Duodenal mucosa (tissue), 2 donors: Measurements from ENCODE around the gene LRFN4.

Experiments
- H3K27ac ChIP-seq: one replicate; pipeline ENCODE4 v1.7.0; 2013; ENCODE audit warnings: low read depth, low read length
- H3K27me3 ChIP-seq, 2 donors: one replicate each; pipeline ENCODE4 v1.7.0; 2013; ENCODE audit warnings: low read length in 2 of 2, control low read depth in 1 of 2; ENCODE audit not compliant: insufficient read depth in 2 of 2, control insufficient read depth in 1 of 2
- H3K36me3 ChIP-seq, 2 donors: one replicate each; pipeline ENCODE4 v1.7.0; 2013; ENCODE audit warnings: low read length in 2 of 2, control low read depth in 1 of 2; ENCODE audit not compliant: insufficient read depth in 2 of 2, control insufficient read depth in 1 of 2
- H3K4me1 ChIP-seq, 2 donors: one replicate each; pipeline ENCODE4 v1.7.0; 2013; ENCODE audit warnings: low read length in 2 of 2, control low read depth in 1 of 2; ENCODE audit not compliant: insufficient read depth in 2 of 2, control insufficient read depth in 1 of 2
- H3K4me3 ChIP-seq, 2 donors: one replicate each; pipeline ENCODE4 v1.7.0; 2013; ENCODE audit warnings: low read length in 2 of 2, low read depth in 1 of 2
- H3K9ac ChIP-seq, 2 donors: one replicate each; pipeline ENCODE4 v1.7.0; 2013; ENCODE audit warnings: low read length in 2 of 2, low read depth in 1 of 2
- H3K9me3 ChIP-seq, 2 donors: one replicate each; pipeline ENCODE4 v1.7.0; 2013; ENCODE audit warnings: low read length in 2 of 2, control low read depth in 1 of 2; ENCODE audit not compliant: control insufficient read depth in 1 of 2

Gene LRFN4

DNA sequence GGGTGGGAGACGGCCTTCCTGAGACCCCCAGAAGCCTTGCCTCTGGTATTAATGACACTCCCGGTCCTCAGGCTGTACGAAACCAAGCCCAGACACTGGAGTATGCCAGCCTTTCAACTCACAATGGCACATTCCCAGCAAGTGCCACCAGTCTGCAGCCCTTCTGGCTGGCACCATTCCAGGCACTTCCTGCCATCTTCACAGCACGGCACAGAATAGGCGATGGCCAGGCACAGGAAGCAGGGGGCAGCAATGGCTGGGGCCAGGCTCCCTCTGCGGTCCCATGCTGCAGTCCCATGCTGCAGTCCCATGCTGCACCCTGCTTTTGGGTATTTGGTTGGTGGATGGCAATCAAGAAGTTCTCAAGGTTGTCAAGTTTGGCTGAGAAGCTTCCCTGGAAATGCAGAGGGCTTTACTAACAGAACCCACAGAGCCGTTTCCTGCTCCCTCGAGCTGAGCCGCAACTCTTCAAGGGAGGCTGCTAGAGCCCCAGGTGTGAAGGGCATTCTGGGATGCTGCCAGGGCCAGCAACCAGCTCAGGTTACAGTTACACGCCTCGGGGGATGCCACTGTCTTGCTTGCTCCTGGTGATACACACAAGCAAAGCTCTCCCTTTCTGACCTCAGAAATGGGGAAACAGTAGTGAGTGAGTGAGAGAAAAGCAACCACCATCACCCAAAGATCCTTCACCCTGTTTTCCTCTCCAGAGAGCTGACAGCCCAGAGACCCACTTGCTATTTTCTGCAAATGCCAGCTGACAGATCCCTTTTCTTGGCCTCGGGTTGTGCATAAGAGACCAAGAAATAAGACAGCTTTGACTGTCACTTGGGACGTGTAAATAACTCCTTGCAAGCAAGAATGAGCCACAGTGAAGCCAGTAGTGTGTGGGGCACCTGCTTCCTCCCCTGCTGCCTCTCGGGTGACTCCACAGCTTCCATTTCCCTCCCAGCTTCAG is 23.9 kb downstream of the LRFN4 start:
- Histone ChIP-seq H3K27ac (no peak overlapping the region), H3K4me1 (peaks cover 0 to 12% of the 10 kb centered on the region in 2 donors), H3K9ac (no peak overlapping the region), H3K36me3 (no peaks in the 10 kb centered on the region), H3K4me3 (no peak overlapping the region), H3K9me3 (no peaks in the 10 kb centered on the region), H3K27me3 (no peaks in the 10 kb centered on the region)

DNA sequence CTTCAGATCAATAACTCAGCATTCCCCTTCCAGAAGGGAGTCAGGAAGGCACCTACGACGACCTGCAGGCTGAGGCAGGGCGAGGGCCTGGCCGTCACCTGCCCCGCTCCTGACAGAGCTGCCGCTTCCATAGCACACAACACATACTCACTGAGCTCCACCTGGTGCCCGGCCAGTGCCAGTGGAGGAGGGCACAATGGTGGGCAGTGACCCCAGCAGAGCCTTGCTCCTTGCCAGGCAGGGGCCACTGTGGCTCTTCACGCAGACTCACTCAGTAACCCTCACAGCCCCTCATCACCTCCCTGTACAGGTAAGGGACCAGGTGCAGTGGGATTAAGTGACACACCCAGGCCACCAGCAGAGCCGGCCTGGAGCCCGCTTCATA is 24.6 kb downstream of the LRFN4 start:
- H3K27ac ChIP-seq, result no peak overlapping the region
- H3K9ac ChIP-seq, result no peak overlapping the region
- H3K27me3 ChIP-seq, result no peaks in the 10 kb centered on the region
- H3K4me3 ChIP-seq, result no peak overlapping the region
- H3K36me3 ChIP-seq, result no peaks in the 10 kb centered on the region
- no peaks in the 10 kb centered on the region for H3K9me3 ChIP-seq
- H3K4me1 ChIP-seq, result peaks cover 0 to 12% of the 10 kb centered on the region in 2 donors

DNA sequence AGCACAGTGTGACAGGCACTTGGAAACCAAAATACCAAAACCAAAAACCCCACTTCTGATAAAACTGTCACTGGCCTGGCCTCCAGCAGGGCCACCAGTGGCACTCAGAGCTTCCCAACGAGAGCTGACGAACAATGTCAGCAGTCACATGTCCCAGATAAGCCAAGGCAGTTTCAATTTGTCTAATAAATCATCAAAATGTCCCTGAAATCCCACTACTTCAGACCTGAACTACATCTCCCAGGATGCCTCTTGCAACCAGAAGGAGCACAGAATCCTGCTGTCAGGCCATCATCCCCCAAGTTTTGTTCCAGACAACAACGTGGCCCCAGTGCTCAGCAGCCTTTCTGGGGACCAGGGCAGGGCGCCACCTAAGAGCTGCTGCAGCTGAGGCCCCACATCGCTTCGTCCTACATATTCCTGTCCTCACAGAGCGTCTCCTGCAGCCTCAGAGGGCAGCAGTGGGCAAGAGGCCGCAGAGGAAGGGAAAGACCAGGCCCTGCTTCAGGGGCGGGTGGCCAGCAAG is 25.1 kb downstream of the LRFN4 start:
- Histone ChIP-seq H3K27me3 (no peaks in the 10 kb centered on the region), H3K9me3 (no peaks in the 10 kb centered on the region), H3K27ac (no peak overlapping the region), H3K36me3 (no peaks in the 10 kb centered on the region), H3K4me3 (no peak overlapping the region), H3K9ac (no peak overlapping the region), H3K4me1 (peaks cover 0 to 12% of the 10 kb centered on the region in 2 donors)

DNA sequence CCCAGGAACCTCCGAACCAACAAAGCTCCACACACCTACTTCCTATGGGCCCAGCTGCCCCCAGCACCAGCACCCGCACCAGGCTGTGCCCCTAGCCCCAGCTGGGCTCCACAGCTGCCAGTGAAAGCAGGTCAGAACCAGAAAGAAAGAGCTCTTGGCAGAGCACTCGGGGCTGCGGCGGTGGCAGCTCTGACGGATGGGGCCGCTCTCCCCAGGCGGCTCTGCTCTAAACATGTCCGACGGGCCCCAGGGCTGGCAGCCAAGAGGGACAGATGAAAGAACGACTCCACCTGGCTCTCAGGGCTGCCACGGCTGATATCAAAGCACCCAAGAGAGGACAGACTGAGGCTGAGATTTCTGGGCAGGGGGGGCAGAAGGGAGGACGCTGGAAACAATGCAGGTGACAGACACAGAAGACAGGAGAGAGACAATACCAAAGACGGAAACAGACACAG is 25.7 kb downstream of the LRFN4 start:
- H3K27ac ChIP-seq, result no peak overlapping the region
- no peaks in the 10 kb centered on the region for H3K9me3 ChIP-seq
- H3K4me1 ChIP-seq, result peaks cover 0 to 12% of the 10 kb centered on the region in 2 donors
- H3K36me3 ChIP-seq, result no peaks in the 10 kb centered on the region
- no peak overlapping the region for H3K9ac ChIP-seq
- H3K27me3 ChIP-seq, result no peaks in the 10 kb centered on the region
- H3K4me3 ChIP-seq, result peak overlapping the region; percentile 30 to 46

DNA sequence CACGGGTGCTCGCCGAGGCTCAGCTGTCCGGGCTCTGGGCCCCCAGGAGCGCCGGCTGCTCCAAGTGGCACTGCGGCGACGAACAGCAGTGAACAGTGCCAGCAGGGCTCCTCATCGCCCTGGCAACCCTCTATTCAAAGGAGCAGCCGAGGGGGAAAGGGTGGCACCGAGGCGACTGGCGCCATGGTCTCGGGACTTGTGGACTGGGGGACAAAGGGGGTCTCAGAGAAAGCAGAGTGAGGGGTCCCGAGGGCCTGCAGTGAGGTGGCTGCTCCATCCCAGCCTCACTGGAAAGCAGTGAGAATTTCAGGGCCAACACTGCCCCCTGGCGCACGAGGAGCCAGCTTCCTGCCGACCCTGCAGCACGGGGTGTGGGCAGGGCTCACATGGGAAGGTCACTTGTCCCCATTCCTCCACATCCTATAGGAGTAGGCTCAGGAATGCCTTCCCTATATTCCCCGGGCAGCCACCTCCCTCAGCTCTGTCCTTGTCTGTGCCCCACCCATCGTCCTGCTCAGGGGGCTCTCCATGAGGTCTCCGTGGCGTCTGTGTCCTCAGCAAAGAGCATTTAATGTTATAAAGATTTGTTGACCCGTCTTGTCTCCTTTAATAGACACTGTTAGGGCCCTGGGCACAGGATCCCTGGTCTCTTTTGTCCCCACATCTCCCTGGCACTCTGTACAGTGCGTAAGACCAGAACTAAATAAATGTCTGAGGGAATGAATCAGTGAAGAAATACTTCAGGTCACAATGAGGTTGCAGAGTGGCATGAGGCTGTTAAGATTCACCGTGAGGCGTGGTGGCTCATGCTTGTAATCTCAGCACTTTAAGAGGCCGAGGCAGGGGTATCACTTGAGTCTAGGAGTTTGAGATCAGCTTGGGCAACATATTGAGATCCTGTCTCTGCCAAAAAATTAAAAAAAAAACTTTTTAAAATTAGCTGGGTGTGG is 26.4 kb downstream of the LRFN4 start:
- H3K4me1 ChIP-seq, result peaks cover 0 to 12% of the 10 kb centered on the region in 2 donors
- no peaks in the 10 kb centered on the region for H3K9me3 ChIP-seq
- H3K27me3 ChIP-seq, result no peaks in the 10 kb centered on the region
- no peaks in the 10 kb centered on the region for H3K36me3 ChIP-seq
- no peak overlapping the region for H3K27ac ChIP-seq
- H3K9ac ChIP-seq, result no peak overlapping the region
- peak overlapping the region; percentile 30 to 46 for H3K4me3 ChIP-seq

DNA sequence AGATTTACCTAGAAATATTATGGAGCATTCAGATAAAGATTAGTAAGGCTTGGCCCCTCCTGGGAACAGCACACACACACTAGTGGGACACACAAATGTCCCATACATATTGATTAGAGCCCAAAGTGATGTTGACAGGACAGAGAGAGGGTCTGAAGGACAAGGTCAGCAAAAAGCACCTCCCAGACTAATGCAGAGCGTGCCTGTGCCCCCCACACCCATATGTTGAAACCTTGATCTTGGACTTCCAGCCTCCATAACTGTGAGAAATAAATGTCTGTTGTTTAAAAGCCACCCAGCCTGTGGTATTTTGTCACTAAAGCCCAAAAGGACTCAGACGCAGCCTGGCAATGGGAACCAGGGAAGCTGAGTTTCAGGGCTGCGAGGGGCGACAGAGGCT is 27.6 kb downstream of the LRFN4 start:
- Histone ChIP-seq H3K4me1 (peaks cover 0 to 12% of the 10 kb centered on the region in 2 donors), H3K27me3 (no peaks in the 10 kb centered on the region), H3K9me3 (no peaks in the 10 kb centered on the region), H3K27ac (no peak overlapping the region), H3K9ac (no peak overlapping the region), H3K4me3 (no peak overlapping the region), H3K36me3 (no peaks in the 10 kb centered on the region)

DNA sequence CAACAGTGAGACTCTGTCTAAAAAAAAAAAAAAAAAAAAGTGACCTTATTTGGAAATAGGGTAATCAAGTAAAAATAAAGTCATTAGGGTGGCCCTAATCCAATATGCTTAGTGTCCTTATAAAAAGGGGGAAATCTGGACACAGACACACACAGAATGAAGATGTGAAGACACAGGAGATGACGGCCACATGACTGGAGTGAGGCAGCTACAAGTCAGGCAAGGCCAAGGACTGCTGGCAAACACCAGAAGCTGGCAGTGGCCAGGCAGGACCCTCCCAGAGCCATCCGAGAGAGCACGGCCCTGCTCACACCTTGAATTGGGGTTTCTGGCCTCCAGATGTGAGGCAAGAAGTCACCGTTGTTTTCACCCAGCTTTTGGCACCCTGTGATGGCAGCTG is 28.6 kb downstream of the LRFN4 start:
- Histone ChIP-seq H3K4me3 (no peak overlapping the region), H3K27ac (no peak overlapping the region), H3K4me1 (peaks cover 0 to 12% of the 10 kb centered on the region in 2 donors), H3K27me3 (no peaks in the 10 kb centered on the region), H3K9ac (no peak overlapping the region), H3K9me3 (no peaks in the 10 kb centered on the region), H3K36me3 (no peaks in the 10 kb centered on the region)

DNA sequence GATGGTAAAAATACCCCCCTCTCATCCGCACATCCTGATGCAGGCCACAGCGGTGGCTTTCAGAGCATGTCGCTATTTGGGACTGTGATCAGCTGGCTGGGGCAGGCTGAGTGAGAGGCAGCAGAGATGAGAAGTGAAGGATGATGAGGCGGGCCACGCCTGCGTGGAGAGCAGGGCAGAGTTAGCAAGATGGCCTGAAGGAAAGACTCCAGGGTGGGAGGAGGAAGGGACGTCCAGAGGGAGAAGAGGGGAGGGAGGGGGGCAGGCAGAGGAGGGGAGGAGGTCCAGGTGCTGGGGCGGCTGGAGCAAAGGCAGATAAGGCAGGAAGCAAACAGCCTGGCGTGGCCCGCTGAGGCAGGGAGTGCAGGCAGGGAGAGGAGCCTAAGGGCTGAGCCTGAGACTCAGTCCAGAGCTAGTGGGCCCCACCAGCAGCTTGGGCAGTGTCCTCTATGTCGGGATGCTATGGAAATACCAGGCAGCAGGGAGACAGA is 29.1 kb downstream of the LRFN4 start:
- H3K4me3 ChIP-seq, result no peak overlapping the region
- no peaks in the 10 kb centered on the region for H3K36me3 ChIP-seq
- no peaks in the 10 kb centered on the region for H3K9me3 ChIP-seq
- H3K27me3 ChIP-seq, result no peaks in the 10 kb centered on the region
- peaks cover 0 to 12% of the 10 kb centered on the region in 2 donors for H3K4me1 ChIP-seq
- H3K9ac ChIP-seq, result no peak overlapping the region
- H3K27ac ChIP-seq, result no peak overlapping the region

DNA sequence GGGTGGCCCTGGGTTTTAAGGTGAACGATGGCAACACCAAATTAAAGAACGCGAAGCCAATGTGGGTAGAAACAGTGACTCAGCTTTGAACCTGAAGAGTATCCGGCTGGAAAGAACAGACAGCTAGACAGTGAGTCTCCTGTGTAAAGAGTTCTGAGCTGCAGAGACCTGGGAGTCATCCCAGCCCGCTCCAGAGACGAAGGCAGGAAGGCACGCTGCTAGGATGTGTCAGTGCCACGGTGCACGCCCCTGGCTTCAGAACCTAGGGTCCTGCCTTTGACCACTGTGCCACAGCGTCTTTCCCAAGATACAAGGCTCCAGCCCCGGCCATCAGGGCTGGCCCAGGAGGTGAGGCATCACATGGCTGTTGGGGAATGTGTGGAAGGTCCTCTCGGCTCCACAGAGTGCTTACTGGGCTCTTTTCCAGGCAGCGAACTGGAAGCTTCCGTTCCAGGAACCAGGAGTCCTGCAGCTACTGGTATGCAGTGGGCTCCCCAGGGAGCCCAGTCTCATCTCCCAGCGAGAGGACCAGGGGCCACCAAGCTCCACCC is 29.9 kb downstream of the LRFN4 start:
- H3K4me3 ChIP-seq, result no peak overlapping the region
- H3K36me3 ChIP-seq, result no peaks in the 10 kb centered on the region
- H3K4me1 ChIP-seq, result peaks cover under 1 to 12% of the 10 kb centered on the region in 2 donors
- H3K27me3 ChIP-seq, result no peaks in the 10 kb centered on the region
- no peak overlapping the region for H3K9ac ChIP-seq
- H3K27ac ChIP-seq, result no peak overlapping the region
- H3K9me3 ChIP-seq, result no peaks in the 10 kb centered on the region
